DND-41 (cell line): ENCODE data around the gene SERPINH1.

Experiments used
- ATAC-seq: fragments of 200-7000 bp; cut with Tn5 transposase; 3 replicates; pipeline ENCODE4 v1.9.1; 2021; ENCODE audit warnings: low read depth; ENCODE audit not compliant: insufficient read depth
- DNase-seq: peaks from one replicate; pipeline ENCODE4 v3.0.0-alpha.2; 2020
- H2AFZ ChIP-seq: 2 replicates; pipeline ENCODE4 v1.6.0; 2012; ENCODE audit warnings: low read depth, low read length
- H3K27ac ChIP-seq: 2 replicates; pipeline ENCODE4 v1.5.1; 2012; ENCODE audit warnings: low read length, inconsistent platforms
- H3K27me3 ChIP-seq: fragments of 200-600 bp; sonication (generic); 2 replicates; pipeline ENCODE4 v1.6.0; 2012; ENCODE audit warnings: low read length, mild to moderate bottlenecking, inconsistent platforms; ENCODE audit not compliant: insufficient read depth, poor library complexity
- H3K36me3 ChIP-seq: 2 replicates; pipeline ENCODE4 v1.5.1; 2012; ENCODE audit warnings: low read length, inconsistent platforms; ENCODE audit not compliant: insufficient read depth
- H3K4me1 ChIP-seq: 2 replicates; pipeline ENCODE4 v1.5.1; 2012; ENCODE audit warnings: mild to moderate bottlenecking, low read length; ENCODE audit not compliant: insufficient read depth
- H3K4me2 ChIP-seq: 2 replicates; pipeline ENCODE4 v1.6.0; 2012; ENCODE audit warnings: mild to moderate bottlenecking, moderate library complexity, low read length, inconsistent platforms; ENCODE audit not compliant: insufficient read depth
- H3K4me3 ChIP-seq, 2 experiments: fragments of 200-600 bp in 1 of 2; shearing (Covaris generic) in 1 of 2; 2 replicates each; pipeline ENCODE4 v1.5.1; 2012 to 2016; ENCODE audit warnings: inconsistent platforms in 2 of 2, low read length in 2 of 2, mild to moderate bottlenecking in 2 of 2, low read depth in 1 of 2, moderate library complexity in 1 of 2
- H3K79me2 ChIP-seq: 2 replicates; pipeline ENCODE4 v1.6.0; 2012; ENCODE audit warnings: low read length, inconsistent platforms; ENCODE audit not compliant: insufficient read depth
- H3K9ac ChIP-seq: 2 replicates; pipeline ENCODE4 v1.6.0; 2012; ENCODE audit warnings: low read depth, mild to moderate bottlenecking, inconsistent platforms, low read length, moderate library complexity
- H3K9me3 ChIP-seq: 2 replicates; pipeline ENCODE4 v1.5.1; 2012; ENCODE audit warnings: low read length, moderate library complexity, mild to moderate bottlenecking, inconsistent platforms; ENCODE audit not compliant: insufficient read depth, severe bottlenecking
- H4K20me1 ChIP-seq: 2 replicates; pipeline ENCODE4 v1.6.0; 2012; ENCODE audit warnings: low read length; ENCODE audit not compliant: insufficient read depth
- EZH2 ChIP-seq: IDR thresholded peaks from 3 replicates; pipeline ENCODE4 v1.6.1; 2012; ENCODE audit warnings: borderline replicate concordance, low read depth, mild to moderate bottlenecking, moderate library complexity, low read length, inconsistent platforms; ENCODE audit not compliant: severe bottlenecking
- TF ChIP-seq, protein P1 (sequence below): IDR thresholded peaks from 2 replicates; pipeline ENCODE4 v1.5.1; 2012; ENCODE audit warnings: borderline replicate concordance, low read length, moderate library complexity, mild to moderate bottlenecking; ENCODE audit not compliant: poor library complexity, severe bottlenecking; ENCODE audit errors: extremely low read depth

Gene SERPINH1

DNA sequence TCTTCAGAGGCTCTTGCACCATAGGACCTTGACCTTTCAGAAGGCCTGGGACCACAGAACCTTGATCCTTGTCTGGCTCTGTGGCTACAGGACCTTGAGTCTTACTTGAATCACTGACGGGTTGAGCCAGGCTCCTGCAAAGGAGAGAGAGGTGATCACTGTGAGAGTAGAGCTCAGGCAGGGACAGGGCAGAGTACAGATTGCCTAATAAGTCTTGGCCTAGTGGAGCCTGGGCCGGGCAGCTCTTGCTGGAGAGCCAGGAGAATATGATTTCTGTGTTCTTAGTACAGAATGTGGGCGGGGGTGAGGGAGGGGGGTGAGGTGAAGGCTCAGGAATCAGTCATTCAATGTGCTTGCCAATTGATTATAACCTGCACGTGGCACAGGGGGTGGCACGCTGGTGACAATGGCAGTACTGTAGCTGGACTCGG, 26.0 kb downstream of the SERPINH1 start:
- DNase-seq (no peak), ATAC-seq (no peak)
- Histone ChIP-seq H3K4me3 (no peak overlapping the region), H3K36me3 (no peaks in the 10 kb centered on the region), H3K9ac (no peak overlapping the region), H3K27ac (no peak overlapping the region), H3K79me2 (no peaks in the 10 kb centered on the region), H3K27me3 (peaks cover 8% of the 10 kb centered on the region), H3K4me2 (no peak overlapping the region), H3K4me1 (peaks cover 14% of the 10 kb centered on the region), H2AFZ (no peak overlapping the region), H3K9me3 (no peaks in the 10 kb centered on the region), H4K20me1 (no peaks in the 10 kb centered on the region)
- TF ChIP-seq, protein P1, sequence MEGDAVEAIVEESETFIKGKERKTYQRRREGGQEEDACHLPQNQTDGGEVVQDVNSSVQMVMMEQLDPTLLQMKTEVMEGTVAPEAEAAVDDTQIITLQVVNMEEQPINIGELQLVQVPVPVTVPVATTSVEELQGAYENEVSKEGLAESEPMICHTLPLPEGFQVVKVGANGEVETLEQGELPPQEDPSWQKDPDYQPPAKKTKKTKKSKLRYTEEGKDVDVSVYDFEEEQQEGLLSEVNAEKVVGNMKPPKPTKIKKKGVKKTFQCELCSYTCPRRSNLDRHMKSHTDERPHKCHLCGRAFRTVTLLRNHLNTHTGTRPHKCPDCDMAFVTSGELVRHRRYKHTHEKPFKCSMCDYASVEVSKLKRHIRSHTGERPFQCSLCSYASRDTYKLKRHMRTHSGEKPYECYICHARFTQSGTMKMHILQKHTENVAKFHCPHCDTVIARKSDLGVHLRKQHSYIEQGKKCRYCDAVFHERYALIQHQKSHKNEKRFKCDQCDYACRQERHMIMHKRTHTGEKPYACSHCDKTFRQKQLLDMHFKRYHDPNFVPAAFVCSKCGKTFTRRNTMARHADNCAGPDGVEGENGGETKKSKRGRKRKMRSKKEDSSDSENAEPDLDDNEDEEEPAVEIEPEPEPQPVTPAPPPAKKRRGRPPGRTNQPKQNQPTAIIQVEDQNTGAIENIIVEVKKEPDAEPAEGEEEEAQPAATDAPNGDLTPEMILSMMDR: no peak
- TF ChIP-seq EZH2: no peak

DNA sequence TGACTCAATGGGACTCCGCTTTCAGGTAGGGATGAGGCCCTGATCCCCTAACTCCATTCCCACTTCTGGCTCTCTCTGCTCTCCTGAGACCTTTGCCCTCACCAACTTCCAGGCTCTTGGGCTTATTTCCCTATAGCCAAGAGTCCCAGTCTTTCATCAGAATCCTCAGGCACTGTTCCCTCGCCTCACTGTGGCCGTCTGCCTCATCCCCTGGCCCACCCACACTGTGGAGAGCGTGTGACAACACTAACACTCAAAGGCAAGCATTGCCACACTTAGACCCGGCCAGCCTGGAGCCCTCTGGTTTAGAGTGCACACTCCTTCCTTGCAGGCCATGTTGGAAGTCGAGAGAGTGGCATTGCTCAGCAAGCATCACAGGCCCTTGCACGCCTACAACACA, 27.0 kb downstream of the SERPINH1 start:
- DNase-seq: no peak
- H3K36me3 ChIP-seq: no peaks in the 10 kb centered on the region
- no peak overlapping the region for H3K4me2 ChIP-seq

DNA sequence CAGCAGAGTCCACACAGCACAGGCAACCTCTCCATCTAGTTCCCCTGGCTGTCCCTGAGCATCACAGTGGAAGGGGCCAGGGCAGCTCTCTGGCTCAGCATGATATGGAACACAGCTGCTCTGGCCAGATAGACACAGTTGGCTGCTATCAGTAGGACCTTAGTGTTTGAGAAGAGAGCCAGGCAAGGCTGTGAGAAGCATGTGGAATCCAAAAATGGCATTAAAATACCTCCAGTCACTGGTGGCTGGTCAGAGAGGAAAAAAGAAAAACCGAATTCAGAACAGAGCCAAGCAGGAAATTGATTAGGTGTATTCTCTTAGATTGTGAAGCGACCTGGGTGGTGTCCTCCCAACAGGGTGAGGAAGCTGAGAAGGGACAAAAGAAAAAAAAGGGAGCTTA, 27.9 kb downstream of the SERPINH1 start:
- H3K27ac ChIP-seq: no peak overlapping the region
- no peak overlapping the region for H3K4me3 ChIP-seq
- no peak overlapping the region for H3K4me2 ChIP-seq
- H3K36me3 ChIP-seq: no peaks in the 10 kb centered on the region
- TF ChIP-seq, protein P1: no peak
- no peak for TF ChIP-seq EZH2
- no peak overlapping the region for H3K9ac ChIP-seq
- H2AFZ ChIP-seq: no peak overlapping the region
- H3K4me1 ChIP-seq: no peaks in the 10 kb centered on the region
- H3K27me3 ChIP-seq: peaks cover 4% of the 10 kb centered on the region
- H3K79me2 ChIP-seq: no peaks in the 10 kb centered on the region
- no peaks in the 10 kb centered on the region for H4K20me1 ChIP-seq
- no peak for ATAC-seq
- no peak for DNase-seq
- H3K9me3 ChIP-seq: no peaks in the 10 kb centered on the region

More for the DNA sequence above, 27.0 kb downstream of the SERPINH1 start:
- Histone ChIP-seq H3K9me3 (no peaks in the 10 kb centered on the region), H3K79me2 (no peaks in the 10 kb centered on the region), H3K27me3 (peaks cover 4% of the 10 kb centered on the region), H3K9ac (no peak overlapping the region), H2AFZ (no peak overlapping the region), H3K4me1 (peaks cover 4% of the 10 kb centered on the region), H4K20me1 (no peaks in the 10 kb centered on the region), H3K27ac (no peak overlapping the region), H3K4me3 (no peak overlapping the region)
- TF ChIP-seq, protein P1: no peak
- no peak for TF ChIP-seq EZH2
- ATAC-seq: no peak

DNA sequence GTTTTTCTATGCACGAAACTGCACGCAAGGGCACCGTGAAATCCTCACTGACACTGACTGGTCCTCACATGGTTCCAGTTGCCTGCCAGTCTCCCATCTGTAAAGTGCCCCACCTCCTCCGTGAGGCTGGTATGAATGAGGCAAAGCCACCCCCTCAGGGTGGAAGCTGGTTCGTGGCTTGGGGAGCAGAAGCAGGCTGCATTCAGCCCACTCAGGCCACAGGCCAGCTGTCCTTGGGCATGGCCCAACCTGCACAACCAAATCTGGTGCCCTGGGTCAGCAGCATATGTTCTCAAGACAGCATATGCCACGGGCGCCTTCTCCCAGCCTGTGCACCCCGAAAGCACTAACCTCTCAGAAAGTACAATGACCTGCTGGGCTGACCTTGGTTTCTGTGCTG, 29.3 kb downstream of the SERPINH1 start:
- H3K4me3 ChIP-seq: no peak overlapping the region
- H3K79me2 ChIP-seq: no peaks in the 10 kb centered on the region
- DNase-seq (no peak), ATAC-seq (no peak)
- no peak overlapping the region for H2AFZ ChIP-seq
- no peak overlapping the region for H3K9ac ChIP-seq
- peaks cover 4% of the 10 kb centered on the region for H3K27me3 ChIP-seq
- TF ChIP-seq, protein P1: no peak
- TF ChIP-seq EZH2: no peak
- H3K36me3 ChIP-seq: no peaks in the 10 kb centered on the region
- H3K9me3 ChIP-seq: no peaks in the 10 kb centered on the region
- no peaks in the 10 kb centered on the region for H4K20me1 ChIP-seq
- H3K4me1 ChIP-seq: no peaks in the 10 kb centered on the region
- no peak overlapping the region for H3K4me2 ChIP-seq
- H3K27ac ChIP-seq: no peak overlapping the region
